Neural progenitor cell (in vitro differentiated cells): ENCODE measurements around the gene MSANTD2. TPM values are rescaled to one million over a fixed set of nuclear protein-coding genes. Genes with fewer than 3 reads are reported as not detected.

Experiments used
- DNase-seq: peaks from one replicate; pipeline ENCODE4 v3.0.0-alpha.2; 2016; ENCODE audit warnings: low spot score
- H2AFZ ChIP-seq: fragments of 200-600 bp; sonication (generic); replicated peaks from 2 replicates; pipeline ENCODE4 v1.6.1; 2016; ENCODE audit warnings: antibody characterized with exemption
- H3F3A ChIP-seq: fragments of 200-600 bp; sonication (generic); 2 replicates; pipeline ENCODE4 v1.6.1; 2016; ENCODE audit warnings: antibody characterized with exemption, low read depth
- H3K27ac ChIP-seq: fragments of 200-600 bp; sonication (generic); 2 replicates; pipeline ENCODE4 v1.5.1; 2016; ENCODE audit warnings: mild to moderate bottlenecking
- H3K27me3 ChIP-seq: fragments of 200-600 bp; sonication (generic); 2 replicates; pipeline ENCODE4 v1.6.1; 2016; ENCODE audit warnings: mild to moderate bottlenecking, moderate library complexity
- H3K36me3 ChIP-seq: fragments of 200-600 bp; sonication (generic); 2 replicates; pipeline ENCODE4 v1.5.1; 2016
- H3K4me1 ChIP-seq: fragments of 200-600 bp; sonication (generic); 2 replicates; pipeline ENCODE4 v1.6.1; 2016; ENCODE audit warnings: mixed run types
- H3K4me2 ChIP-seq: fragments of 200-600 bp; sonication (generic); 2 replicates; pipeline ENCODE4 v1.6.1; 2016
- H3K4me3 ChIP-seq: fragments of 200-600 bp; sonication (generic); 2 replicates; pipeline ENCODE4 v1.5.1; 2016
- H3K79me2 ChIP-seq: fragments of 200-600 bp; sonication (generic); 2 replicates; pipeline ENCODE4 v1.6.1; 2016; ENCODE audit warnings: low read depth
- H3K9ac ChIP-seq: fragments of 200-600 bp; sonication (generic); 2 replicates; pipeline ENCODE4 v1.6.1; 2016
- H3K9me3 ChIP-seq: fragments of 200-600 bp; sonication (generic); 2 replicates; pipeline ENCODE4 v1.5.1; 2016; ENCODE audit warnings: low read depth
- H4K20me1 ChIP-seq: fragments of 200-600 bp; sonication (generic); 2 replicates; pipeline ENCODE4 v1.6.1; 2016; ENCODE audit warnings: low read depth
- H3K27ac Mint-ChIP-seq: 3 replicates; pipeline ENCODE4 v1.8.0; 2021; ENCODE audit warnings: mixed read lengths
- H3K27me3 Mint-ChIP-seq: 2 replicates; pipeline ENCODE4 v1.8.0; 2022; ENCODE audit warnings: low read depth, mild to moderate bottlenecking, inconsistent platforms, moderate library complexity, mixed read lengths; ENCODE audit not compliant: insufficient read depth
- H3K36me3 Mint-ChIP-seq: 3 replicates; pipeline ENCODE4 v1.8.0; 2021; ENCODE audit warnings: mixed read lengths
- H3K4me1 Mint-ChIP-seq: 3 replicates; pipeline ENCODE4 v1.8.0; 2021; ENCODE audit warnings: mixed read lengths
- H3K4me3 Mint-ChIP-seq: 3 replicates; pipeline ENCODE4 v1.8.0; 2021; ENCODE audit warnings: mild to moderate bottlenecking, moderate library complexity, mixed read lengths
- H3K9me3 Mint-ChIP-seq: 3 replicates; pipeline ENCODE4 v1.8.0; 2020; ENCODE audit warnings: mixed read lengths
- EZH2 ChIP-seq: fragments of 200-600 bp; sonication (generic); IDR thresholded peaks from 2 replicates; pipeline ENCODE4 v1.6.1; 2017; ENCODE audit warnings: antibody characterized with exemption, mild to moderate bottlenecking, moderate library complexity
- EZH2phosphoT487 ChIP-seq: fragments of 200-600 bp; sonication (generic); IDR thresholded peaks from 2 replicates; pipeline ENCODE4 v1.6.1; 2017; ENCODE audit warnings: antibody characterized with exemption
- total RNA-seq: library from RNA; depleted of rRNA; stranded (reverse); fragments of >200 nt; gene quantifications from 2 replicates; pipeline ENCODE4 v1.2.3, GENCODE V29; 2015; ENCODE audit warnings: low replicate concordance
- TF ChIP-seq, protein P1 (sequence below): fragments of 200-600 bp; sonication (generic); IDR thresholded peaks from 2 replicates; pipeline ENCODE4 v1.5.1; 2017; ENCODE audit warnings: antibody characterized with exemption, mild to moderate bottlenecking

The MSANTD2 gene
- total RNA-seq, 1 donor from 2014 or later, result 41.9 TPM

DNA sequence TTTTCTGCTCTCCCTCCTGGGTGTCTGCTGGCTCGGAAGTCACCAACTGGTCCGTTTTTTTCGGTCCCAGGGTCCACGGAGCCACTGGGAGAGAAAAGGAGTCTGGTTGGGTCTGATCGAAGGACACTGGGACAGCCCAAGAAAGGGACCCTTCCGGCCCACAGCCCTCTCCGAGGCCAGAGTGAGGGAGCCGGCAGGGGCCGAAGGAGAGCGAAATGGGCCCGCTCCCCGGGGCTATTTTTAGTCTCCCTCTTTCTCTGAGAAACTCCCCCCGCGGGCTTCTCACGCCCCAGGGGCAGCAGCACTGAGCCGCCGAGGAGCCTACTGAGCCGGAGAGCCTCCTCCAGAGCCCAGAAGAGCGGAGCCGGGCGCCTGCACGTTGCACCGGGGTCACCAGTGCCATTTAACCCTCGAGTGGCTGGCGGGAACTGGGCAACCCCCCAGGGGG, 40.0 kb downstream of the MSANTD2 start:
- peak overlapping the region; percentile 44 for H3K4me3 ChIP-seq
- H3K9ac ChIP-seq, result no peak overlapping the region
- Mint-ChIP-seq H3K27me3 (peaks cover 55% of the 10 kb centered on the region), H3K27ac (no peak overlapping the region), H3K4me3 (peak overlapping the region; percentile 64), H3K36me3 (peaks cover 2% of the 10 kb centered on the region), H3K4me1 (peaks cover 36% of the 10 kb centered on the region), H3K9me3 (no peaks in the 10 kb centered on the region)
- peak overlapping the region; percentile 35 for H2AFZ ChIP-seq
- H3F3A ChIP-seq, result peaks cover 41% of the 10 kb centered on the region
- no peaks in the 10 kb centered on the region for H3K79me2 ChIP-seq
- DNase-seq, result peak; percentile 28
- H3K36me3 ChIP-seq, result no peaks in the 10 kb centered on the region
- H3K4me1 ChIP-seq, result peaks cover 36% of the 10 kb centered on the region
- H3K27ac ChIP-seq, result no peak overlapping the region
- TF ChIP-seq EZH2phosphoT487 (peak; percentile 8), EZH2 (peak; percentile 33)
- TF ChIP-seq, protein P1, sequence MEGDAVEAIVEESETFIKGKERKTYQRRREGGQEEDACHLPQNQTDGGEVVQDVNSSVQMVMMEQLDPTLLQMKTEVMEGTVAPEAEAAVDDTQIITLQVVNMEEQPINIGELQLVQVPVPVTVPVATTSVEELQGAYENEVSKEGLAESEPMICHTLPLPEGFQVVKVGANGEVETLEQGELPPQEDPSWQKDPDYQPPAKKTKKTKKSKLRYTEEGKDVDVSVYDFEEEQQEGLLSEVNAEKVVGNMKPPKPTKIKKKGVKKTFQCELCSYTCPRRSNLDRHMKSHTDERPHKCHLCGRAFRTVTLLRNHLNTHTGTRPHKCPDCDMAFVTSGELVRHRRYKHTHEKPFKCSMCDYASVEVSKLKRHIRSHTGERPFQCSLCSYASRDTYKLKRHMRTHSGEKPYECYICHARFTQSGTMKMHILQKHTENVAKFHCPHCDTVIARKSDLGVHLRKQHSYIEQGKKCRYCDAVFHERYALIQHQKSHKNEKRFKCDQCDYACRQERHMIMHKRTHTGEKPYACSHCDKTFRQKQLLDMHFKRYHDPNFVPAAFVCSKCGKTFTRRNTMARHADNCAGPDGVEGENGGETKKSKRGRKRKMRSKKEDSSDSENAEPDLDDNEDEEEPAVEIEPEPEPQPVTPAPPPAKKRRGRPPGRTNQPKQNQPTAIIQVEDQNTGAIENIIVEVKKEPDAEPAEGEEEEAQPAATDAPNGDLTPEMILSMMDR, result no peak
- peaks cover 56% of the 10 kb centered on the region for H4K20me1 ChIP-seq
- H3K9me3 ChIP-seq, result no peaks in the 10 kb centered on the region
- H3K4me2 ChIP-seq, result peak overlapping the region; percentile 84
- peaks cover 77% of the 10 kb centered on the region for H3K27me3 ChIP-seq

DNA sequence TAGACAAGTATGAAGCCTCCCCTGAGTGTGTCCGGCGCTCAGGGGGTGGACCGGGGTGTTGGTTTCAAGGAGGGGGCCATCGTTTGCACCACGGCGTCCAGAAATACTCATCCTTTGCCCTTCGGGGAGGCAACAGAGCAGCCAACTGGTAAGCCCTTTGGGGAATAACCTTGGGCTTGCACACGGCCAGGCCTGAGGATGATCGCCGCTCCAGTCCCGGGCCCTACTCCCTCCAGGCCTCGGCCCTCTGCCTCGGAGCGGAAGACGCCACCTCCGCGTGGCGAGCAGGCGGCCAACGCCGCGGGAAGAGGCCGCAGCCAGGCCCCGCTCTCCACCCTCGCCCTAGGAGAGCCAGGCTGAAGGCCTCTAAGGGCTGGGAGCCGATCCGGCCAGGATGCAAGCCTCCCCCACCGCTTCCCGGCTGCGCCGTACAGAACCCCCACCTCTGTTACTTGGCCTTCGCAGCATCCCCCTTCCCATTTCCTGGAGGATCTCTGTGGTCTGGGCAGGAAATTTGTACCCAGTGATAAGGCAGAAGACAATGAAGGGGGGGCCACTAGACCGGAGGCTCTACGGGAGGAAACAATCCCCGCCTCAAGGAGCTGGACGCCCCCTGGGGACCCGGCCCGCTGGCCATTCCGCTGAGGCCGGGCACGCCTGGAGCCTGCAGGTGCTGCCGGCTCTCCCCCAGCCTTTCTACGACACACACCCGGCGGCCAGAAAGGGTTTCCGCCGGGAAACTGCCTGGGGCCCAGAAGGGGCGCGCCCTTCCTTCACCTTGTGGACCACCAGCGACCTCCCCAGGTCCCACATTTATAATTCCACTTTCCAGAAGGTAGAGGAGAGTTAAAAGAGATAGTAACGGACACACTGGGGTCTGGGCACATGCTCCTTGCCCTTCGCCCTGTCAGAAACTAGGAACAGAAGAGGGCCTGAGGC, 40.7 kb downstream of the MSANTD2 start:
- H3K27me3 ChIP-seq, result peaks cover 82% of the 10 kb centered on the region

DNA sequence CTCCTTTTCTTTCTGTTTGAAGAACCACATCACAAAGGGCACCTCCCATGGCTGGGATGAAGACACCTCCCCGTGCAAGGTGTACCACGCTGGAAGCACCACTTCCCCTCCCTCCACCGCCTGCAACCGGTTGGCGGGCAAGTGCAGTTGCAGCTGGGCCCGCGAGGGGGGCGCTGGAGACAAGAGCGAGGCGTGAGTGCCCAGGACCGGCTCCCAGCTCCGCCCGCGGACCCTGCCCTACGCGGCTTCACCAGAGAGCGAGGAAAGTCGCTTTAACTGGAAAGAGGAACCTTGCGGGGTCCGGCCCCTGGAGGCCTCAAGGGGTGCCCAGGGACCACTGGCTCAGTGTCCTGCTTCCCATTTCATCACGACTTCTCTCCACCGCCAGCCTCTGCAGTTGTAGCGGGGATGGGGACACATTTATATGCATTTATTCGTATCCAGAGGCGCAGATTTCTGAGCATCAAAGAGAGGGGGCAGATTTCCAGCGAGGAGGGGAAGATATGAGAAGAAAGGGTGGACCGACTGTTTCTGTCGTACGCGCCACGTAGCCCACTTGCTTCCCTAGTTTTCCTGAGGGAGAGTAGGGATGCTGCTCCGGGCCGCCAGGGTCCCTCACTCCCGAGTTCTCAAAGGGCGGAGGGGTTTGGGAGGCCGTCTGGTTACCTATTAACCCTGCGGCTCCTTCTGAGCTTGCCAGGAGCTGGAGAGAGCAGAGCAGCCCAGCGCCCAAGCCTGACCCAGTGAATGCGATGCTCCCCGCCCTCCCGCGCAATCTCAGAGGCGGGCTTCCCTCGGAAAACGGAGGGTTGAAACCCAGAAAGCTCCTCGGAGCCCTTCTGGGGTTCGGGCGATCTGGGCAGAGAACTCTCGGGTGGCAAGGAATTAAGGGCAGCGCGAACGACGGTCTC, 41.6 kb downstream of the MSANTD2 start:
- peaks cover 44% of the 10 kb centered on the region for H4K20me1 ChIP-seq
- H3K9ac ChIP-seq, result no peak overlapping the region
- H3K27me3 ChIP-seq, result peaks cover 84% of the 10 kb centered on the region
- TF ChIP-seq, protein P1, result peak; percentile 79
- TF ChIP-seq EZH2phosphoT487 (peak; percentile 62), EZH2 (peak; percentile 40)
- no peaks in the 10 kb centered on the region for H3K9me3 ChIP-seq
- H3K4me3 ChIP-seq, result peak overlapping the region; percentile 44
- no peak overlapping the region for H3K27ac Mint-ChIP-seq
- peak overlapping the region; percentile 80 for H2AFZ ChIP-seq
- H3K4me3 Mint-ChIP-seq, result peak overlapping the region; percentile 84
- H3K4me1 Mint-ChIP-seq, result peaks cover 46% of the 10 kb centered on the region
- H3K79me2 ChIP-seq, result no peaks in the 10 kb centered on the region
- peaks cover 36% of the 10 kb centered on the region for H3K4me1 ChIP-seq
- DNase-seq, result peak; percentile 94
- peaks cover 29% of the 10 kb centered on the region for H3F3A ChIP-seq
- peaks cover 63% of the 10 kb centered on the region for H3K27me3 Mint-ChIP-seq
- peak overlapping the region; percentile 84 for H3K4me2 ChIP-seq
- no peaks in the 10 kb centered on the region for H3K36me3 Mint-ChIP-seq
- H3K9me3 Mint-ChIP-seq, result no peaks in the 10 kb centered on the region
- H3K36me3 ChIP-seq, result no peaks in the 10 kb centered on the region
- H3K27ac ChIP-seq, result no peak overlapping the region

More for the DNA sequence above, 40.7 kb downstream of the MSANTD2 start:
- peak; percentile 62 for DNase-seq
- H3K9ac ChIP-seq, result no peak overlapping the region
- peak overlapping the region; percentile 84 for H3K4me3 Mint-ChIP-seq
- no peaks in the 10 kb centered on the region for H3K9me3 ChIP-seq
- H4K20me1 ChIP-seq, result peaks cover 50% of the 10 kb centered on the region
- peak overlapping the region; percentile 84 for H3K4me2 ChIP-seq
- H3K4me3 ChIP-seq, result peak overlapping the region; percentile 44
- peaks cover 38% of the 10 kb centered on the region for H3F3A ChIP-seq
- no peak overlapping the region for H3K27ac Mint-ChIP-seq
- H3K36me3 ChIP-seq, result no peaks in the 10 kb centered on the region
- H3K4me1 Mint-ChIP-seq, result peaks cover 41% of the 10 kb centered on the region
- TF ChIP-seq EZH2, result peak; percentile 85
- TF ChIP-seq, protein P1, result no peak
- peak; percentile 50 for TF ChIP-seq EZH2phosphoT487
- peak overlapping the region; percentile 80 for H2AFZ ChIP-seq
- H3K36me3 Mint-ChIP-seq, result no peaks in the 10 kb centered on the region
- H3K79me2 ChIP-seq, result no peaks in the 10 kb centered on the region
- H3K9me3 Mint-ChIP-seq, result no peaks in the 10 kb centered on the region
- peaks cover 59% of the 10 kb centered on the region for H3K27me3 Mint-ChIP-seq
- peaks cover 36% of the 10 kb centered on the region for H3K4me1 ChIP-seq
- no peak overlapping the region for H3K27ac ChIP-seq
